NCI-H2107 treated with DMSO at 0.1 percent for 48 hours (cell line): ENCODE measurements around the gene SLC39A13.
A peak's percentile ranks its signal among the peaks of the same experiment; 100 is the strongest.

Experiments used
- DNase-seq: peaks from one replicate; lab custom pipeline; 2025; ENCODE audit not compliant: unreplicated experiment; lab: John Stamatoyannopoulos, UW

Gene SLC39A13

GRCh38 chr11:47449541-47449940 lies 41.2 kb downstream of the SLC39A13 start:
- no peak for DNase-seq

- DNase-seq: no peak
Observed at GRCh38 chr11:47451436-47451835, 43.0 kb downstream of the SLC39A13 start.

GRCh38 chr11:47451990-47452389 lies 43.6 kb downstream of the SLC39A13 start:
- no peak for DNase-seq

- DNase-seq: no peak
Observed at GRCh38 chr11:47453365-47453764, 45.0 kb downstream of the SLC39A13 start.

GRCh38 chr11:47454258-47454671 lies 45.9 kb downstream of the SLC39A13 start:
- peak; percentile 88 for DNase-seq

GRCh38 chr11:47460571-47461235 lies 52.3 kb downstream of the SLC39A13 start:
- DNase-seq: no peak

- no peak for DNase-seq
Observed at GRCh38 chr11:47461876-47462275, 53.5 kb downstream of the SLC39A13 start.

GRCh38 chr11:47464483-47464882 lies 56.1 kb downstream of the SLC39A13 start:
- DNase-seq: peak; percentile 96
